Measurements from ENCODE around the gene PIK3C3. TPM values are rescaled to one million over a fixed set of nuclear protein-coding genes. Genes with fewer than 3 reads are reported as not detected.

PIK3C3 gene
- total RNA-seq, 1 donor from 2014 or later = 61.1 TPM

DNA sequence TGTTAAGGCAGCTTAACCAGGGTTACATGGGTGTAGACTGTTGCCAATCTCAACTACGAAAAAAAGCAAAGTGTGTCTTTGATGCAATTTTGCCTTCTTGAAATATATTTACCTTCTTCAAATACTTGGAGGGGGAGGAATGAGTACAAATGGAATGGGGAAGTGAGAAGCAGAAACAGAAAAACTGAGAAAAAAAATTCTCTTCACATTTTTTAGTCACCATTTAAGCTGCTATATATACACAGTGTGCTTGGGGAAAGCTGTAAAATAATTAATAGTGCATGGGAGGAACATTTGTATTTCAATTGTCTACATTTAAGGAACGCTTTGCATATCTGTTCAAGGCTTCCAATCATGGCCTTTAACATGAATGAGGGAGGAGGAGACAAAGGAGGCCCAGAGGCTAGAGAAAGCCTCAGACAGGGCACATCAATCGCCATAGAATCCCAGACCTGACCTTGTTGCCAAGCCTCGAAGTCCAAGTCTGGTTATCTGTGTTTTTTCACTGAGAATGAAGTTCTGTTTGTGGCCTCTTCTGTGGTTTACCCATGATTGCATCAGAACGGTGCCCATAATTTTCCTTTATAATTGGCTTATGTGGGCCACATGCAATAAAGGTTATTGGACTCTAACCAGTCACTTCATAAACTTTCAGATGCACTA, 158.6 kb downstream of the PIK3C3 start:
- intact Hi-C loops (cut with micrococcal nuclease) = loop anchor here (1.0 kb wide), 5 partner anchors 60 to 1474 kb away; no protein-coding TSS in a partner anchor

DNA sequence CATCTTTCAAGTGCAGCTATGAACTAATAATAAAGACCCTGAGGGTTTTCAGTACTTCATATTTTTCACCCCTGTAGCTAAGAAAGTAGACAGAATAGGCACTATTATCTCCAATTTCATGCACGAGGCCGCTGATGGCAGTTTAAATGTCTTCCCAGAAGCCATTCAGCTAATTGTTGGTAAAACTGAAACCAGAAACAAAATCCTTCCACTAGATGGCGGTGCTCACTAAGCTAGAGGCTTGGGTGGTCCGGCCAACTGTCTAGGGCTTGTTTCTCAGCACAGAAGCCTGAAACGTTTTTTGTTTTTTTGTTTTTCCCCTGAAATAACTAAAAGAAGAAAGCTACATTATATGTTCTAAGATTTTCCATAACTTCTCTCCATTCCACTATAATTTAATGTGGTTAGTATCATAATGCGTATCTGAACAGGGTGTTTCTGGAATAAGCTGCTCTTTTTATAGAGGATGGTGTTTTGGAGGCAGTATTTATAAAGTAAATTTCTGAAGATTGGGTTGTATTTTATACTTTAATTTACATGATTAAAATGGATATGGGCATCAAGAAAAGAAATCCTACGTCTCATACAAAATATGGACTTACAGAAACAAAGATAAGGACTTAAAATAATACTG, 159.4 kb downstream of the PIK3C3 start:
- intact Hi-C loops (cut with micrococcal nuclease) = loop anchor here (1.0 kb wide), 5 partner anchors 61 to 1473 kb away; no protein-coding TSS in a partner anchor

DNA sequence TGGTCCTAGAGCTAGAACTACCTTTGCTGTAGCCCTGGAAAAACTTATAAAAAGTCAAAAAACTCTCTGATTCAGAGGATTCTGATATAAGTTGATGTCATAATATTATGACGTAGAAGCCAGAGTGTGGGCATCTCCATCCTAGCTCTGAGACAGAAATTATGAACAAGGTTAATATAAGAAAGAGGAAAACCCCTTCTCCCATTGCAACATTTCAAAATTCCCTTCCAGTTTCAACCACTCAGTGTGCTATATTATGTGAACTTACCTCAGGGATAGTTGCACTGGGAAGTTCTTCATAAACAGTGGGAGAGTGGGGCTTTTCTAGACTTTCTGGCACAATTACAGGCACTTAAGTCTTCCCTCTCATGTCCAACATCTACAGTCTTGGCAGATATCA, 171.6 kb downstream of the PIK3C3 start:
- intact Hi-C loops (cut with micrococcal nuclease) = no loop called here

DNA sequence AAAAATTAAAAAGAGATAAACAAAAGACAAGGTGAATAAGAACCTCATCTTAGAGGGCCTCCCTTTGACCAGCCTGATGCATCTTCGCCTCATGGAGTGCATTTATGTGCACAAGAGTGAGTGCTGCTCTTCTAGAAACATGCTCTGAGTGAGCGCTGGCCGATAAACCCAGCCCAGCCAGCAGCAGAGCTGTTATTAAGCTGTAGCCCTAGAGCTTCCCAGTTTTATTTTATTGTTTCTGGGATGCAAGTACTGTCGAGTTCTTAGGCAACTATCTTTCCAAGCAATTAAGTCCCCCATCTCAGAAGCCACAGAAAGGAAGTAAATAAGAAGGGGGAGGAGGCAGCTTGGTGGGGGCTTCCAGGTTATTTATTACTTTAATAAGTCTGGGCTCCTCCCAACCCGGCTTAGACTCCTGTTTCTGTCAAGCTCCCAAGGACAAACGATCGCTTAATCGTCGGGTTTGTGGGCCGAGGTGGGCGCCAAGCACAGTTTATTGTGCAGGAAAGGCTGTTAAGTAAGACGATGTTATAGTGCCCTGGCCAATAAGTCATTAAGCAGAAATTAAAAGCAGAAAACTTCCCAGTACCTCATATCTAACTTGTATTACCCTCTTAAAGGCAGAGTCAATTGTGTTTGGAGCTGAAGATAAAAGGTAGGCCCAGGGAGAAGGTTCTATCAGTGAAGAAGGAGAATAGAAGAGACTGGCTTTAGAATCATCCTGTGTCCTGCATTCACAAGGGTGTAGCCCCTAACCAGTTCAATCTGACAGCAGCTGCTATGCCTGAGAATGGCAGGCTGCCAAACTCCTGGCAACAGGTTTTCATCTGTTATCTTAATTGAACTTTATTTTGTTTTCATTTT, 176.3 kb downstream of the PIK3C3 start:
- intact Hi-C loops (cut with micrococcal nuclease) = no loop called here

DNA sequence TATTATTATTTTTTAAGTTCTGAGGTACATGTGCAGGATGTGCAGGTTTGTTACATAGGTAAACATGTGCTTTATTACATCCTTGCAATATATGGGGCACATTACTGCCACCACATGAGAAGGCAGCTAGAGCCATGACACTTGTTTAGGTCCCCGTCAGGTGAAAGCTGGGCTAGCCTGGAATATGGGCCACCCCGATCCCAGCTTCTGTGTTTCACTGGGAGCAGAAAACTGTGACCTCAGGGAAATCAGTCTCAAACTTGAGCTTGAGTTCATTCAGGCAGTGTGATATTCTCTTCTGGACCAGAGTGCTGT, 176.9 kb downstream of the PIK3C3 start:
- intact Hi-C loops (cut with micrococcal nuclease) = no loop called here
